Osteoblast (primary cell): ENCODE results near the gene ADPRS. TPM values are rescaled to one million over a fixed set of nuclear protein-coding genes. Genes with fewer than 3 reads are reported as not detected.

Source experiments
- DNase-seq: peaks from one replicate; pipeline ENCODE4 v3.0.0; 2011; ENCODE audit warnings: low spot score, mixed read lengths; ENCODE audit not compliant: insufficient read length; ENCODE audit errors: missing footprints
- H2AFZ ChIP-seq: 2 replicates; pipeline ENCODE4 v1.6.0; 2011; ENCODE audit warnings: mild to moderate bottlenecking, low read length
- H3K27ac ChIP-seq: 2 replicates; pipeline ENCODE4 v1.5.1; 2011; ENCODE audit warnings: mild to moderate bottlenecking, low read depth, low read length, moderate library complexity
- H3K27me3 ChIP-seq: 2 replicates; pipeline ENCODE4 v1.6.0; 2012; ENCODE audit warnings: mild to moderate bottlenecking, control low read depth, inconsistent platforms, low read length, moderate library complexity; ENCODE audit not compliant: insufficient read depth
- H3K36me3 ChIP-seq: 2 replicates; pipeline ENCODE4 v1.5.1; 2011; ENCODE audit warnings: mild to moderate bottlenecking, low read length, control low read depth, moderate library complexity; ENCODE audit not compliant: insufficient read depth
- H3K4me1 ChIP-seq: 2 replicates; pipeline ENCODE4 v1.5.1; 2011; ENCODE audit warnings: mild to moderate bottlenecking, low read length, control low read depth, moderate library complexity; ENCODE audit not compliant: insufficient read depth
- H3K4me2 ChIP-seq: 2 replicates; pipeline ENCODE4 v1.6.0; 2011; ENCODE audit warnings: mild to moderate bottlenecking, low read length; ENCODE audit not compliant: insufficient read depth
- H3K4me3 ChIP-seq: fragments of 200-600 bp; sonication (generic); 3 replicates; pipeline ENCODE4 v1.5.1; 2012; ENCODE audit warnings: mild to moderate bottlenecking, low read length, inconsistent platforms; ENCODE audit not compliant: insufficient read depth
- H3K79me2 ChIP-seq: 2 replicates; pipeline ENCODE4 v1.6.0; 2012; ENCODE audit warnings: mild to moderate bottlenecking, low read length, control low read depth, inconsistent platforms; ENCODE audit not compliant: insufficient read depth
- H3K9me3 ChIP-seq: 2 replicates; pipeline ENCODE4 v1.5.1; 2011; ENCODE audit warnings: low read depth, low read length, control low read depth
- H4K20me1 ChIP-seq: 2 replicates; pipeline ENCODE4 v1.6.0; 2012; ENCODE audit warnings: mild to moderate bottlenecking, low read length, control low read depth; ENCODE audit not compliant: insufficient read depth
- total RNA-seq: library from RNA; depleted of rRNA; stranded (reverse); fragments of >200 nt; gene quantifications from 2 replicates; pipeline ENCODE4 v1.2.3, GENCODE V29; 2012
- TF ChIP-seq, protein P1 (sequence below): IDR thresholded peaks from 2 replicates; pipeline ENCODE4 v1.5.1; 2011; ENCODE audit warnings: mild to moderate bottlenecking, low read depth, low read length, moderate library complexity; ENCODE audit errors: extremely low read depth

The ADPRS gene
- total RNA-seq, 1 donor = 24.2 TPM

DNA sequence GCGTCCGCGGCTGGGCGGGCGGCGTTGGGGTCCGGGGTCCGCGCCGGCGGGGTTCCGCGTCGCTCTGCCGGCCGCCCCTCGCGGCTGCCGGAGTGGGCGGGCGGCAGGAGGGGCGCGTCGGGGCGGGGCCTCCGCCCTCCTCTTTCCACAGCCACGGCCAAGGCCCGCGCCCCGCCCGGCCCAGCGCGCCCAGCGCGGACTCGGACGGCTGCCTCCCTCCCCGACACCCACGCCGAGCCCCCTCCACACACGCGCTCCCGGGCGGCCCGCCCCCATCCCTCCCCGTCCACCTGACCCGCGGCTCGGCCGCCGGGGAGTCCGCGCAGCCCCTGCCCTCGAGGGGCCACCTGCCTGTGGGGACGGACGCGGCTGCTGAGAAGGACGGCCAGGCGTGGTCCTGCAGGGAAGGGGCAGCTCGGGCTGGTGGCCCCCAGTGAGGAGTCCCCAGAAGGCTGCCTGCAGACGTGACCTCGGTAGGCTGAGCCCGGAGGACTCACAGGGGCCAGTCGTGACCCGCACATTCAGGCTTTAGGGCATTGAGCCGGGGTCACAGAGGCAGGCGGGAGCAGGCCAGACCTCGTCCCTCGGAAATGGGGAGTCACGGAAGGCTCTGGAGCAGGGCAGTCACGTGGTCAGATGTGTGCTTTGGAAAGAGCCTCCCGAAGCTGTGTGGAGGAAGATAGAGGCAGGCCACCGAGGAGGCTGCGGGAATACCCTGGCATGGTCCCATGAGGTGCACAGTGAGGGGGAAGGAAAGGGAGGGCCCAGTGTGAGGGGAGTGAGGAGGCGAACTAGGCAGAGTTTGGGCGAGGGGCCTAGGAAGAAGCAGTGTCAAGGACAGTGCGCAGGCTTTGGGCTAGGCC lies 36.7 kb downstream of the ADPRS start, which contains the start of gene COL8A2:
Gene COL8A2, minus strand, starts transcription at position 94 of the 863 bp plus-strand sequence. CDS start 24,980 bp downstream, outside the sequence.
- H3K4me2 ChIP-seq = peak within 1 kb of the TSS; percentile 53
- H3K4me3 ChIP-seq = peak within 1 kb of the TSS; percentile 56
- H4K20me1 ChIP-seq = no peaks in the 10 kb centered on the region
- H3K36me3 ChIP-seq = no peaks in the 10 kb centered on the region
- peak within 1 kb of the TSS; percentile 5 for H2AFZ ChIP-seq
- H3K27me3 ChIP-seq = peaks cover 12% of the 10 kb centered on the region
- TF ChIP-seq, protein P1, sequence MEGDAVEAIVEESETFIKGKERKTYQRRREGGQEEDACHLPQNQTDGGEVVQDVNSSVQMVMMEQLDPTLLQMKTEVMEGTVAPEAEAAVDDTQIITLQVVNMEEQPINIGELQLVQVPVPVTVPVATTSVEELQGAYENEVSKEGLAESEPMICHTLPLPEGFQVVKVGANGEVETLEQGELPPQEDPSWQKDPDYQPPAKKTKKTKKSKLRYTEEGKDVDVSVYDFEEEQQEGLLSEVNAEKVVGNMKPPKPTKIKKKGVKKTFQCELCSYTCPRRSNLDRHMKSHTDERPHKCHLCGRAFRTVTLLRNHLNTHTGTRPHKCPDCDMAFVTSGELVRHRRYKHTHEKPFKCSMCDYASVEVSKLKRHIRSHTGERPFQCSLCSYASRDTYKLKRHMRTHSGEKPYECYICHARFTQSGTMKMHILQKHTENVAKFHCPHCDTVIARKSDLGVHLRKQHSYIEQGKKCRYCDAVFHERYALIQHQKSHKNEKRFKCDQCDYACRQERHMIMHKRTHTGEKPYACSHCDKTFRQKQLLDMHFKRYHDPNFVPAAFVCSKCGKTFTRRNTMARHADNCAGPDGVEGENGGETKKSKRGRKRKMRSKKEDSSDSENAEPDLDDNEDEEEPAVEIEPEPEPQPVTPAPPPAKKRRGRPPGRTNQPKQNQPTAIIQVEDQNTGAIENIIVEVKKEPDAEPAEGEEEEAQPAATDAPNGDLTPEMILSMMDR = no peak
- H3K27ac ChIP-seq = no peak within 1 kb of the TSS
- H3K4me1 ChIP-seq = peaks cover 21% of the 10 kb centered on the region
- peak; percentile 90 for DNase-seq
- no peaks in the 10 kb centered on the region for H3K9me3 ChIP-seq
- no peaks in the 10 kb centered on the region for H3K79me2 ChIP-seq

DNA sequence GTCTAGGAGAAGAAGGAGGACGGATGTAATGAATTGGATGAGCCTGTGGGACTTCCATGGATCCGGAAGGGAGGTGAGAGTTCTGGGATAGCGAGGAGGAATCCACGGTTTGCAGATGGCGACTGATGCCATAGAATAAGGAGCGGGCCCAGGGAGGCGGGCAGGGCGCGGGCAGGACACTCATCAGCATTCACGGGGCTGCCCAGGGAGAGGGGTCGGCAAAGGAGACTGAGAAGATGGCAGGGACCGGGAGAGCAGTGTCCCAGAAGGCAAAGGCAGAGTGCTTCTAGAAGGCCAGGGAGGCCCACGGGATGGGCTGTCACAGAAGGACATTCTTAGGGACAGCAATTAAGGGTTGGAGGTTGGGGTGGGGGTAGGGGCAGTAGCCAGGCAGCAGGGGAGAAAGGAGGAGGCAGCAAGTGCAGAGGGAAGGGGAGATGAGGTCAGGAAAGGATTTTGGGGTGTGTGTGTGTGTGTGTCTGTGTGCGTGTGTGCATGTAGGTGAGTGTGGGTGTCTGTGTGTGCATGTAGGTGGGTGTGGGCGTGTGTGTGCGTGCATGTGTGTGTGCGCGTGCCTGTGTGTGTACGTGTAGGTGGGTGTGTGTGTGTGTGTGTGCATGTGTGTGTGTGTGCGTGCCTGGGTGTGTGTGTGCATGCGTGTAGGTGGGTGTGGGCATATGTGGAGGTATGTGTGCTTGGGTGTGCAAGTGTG lies 37.5 kb downstream of the ADPRS start:
- no peak overlapping the region for H2AFZ ChIP-seq

DNA sequence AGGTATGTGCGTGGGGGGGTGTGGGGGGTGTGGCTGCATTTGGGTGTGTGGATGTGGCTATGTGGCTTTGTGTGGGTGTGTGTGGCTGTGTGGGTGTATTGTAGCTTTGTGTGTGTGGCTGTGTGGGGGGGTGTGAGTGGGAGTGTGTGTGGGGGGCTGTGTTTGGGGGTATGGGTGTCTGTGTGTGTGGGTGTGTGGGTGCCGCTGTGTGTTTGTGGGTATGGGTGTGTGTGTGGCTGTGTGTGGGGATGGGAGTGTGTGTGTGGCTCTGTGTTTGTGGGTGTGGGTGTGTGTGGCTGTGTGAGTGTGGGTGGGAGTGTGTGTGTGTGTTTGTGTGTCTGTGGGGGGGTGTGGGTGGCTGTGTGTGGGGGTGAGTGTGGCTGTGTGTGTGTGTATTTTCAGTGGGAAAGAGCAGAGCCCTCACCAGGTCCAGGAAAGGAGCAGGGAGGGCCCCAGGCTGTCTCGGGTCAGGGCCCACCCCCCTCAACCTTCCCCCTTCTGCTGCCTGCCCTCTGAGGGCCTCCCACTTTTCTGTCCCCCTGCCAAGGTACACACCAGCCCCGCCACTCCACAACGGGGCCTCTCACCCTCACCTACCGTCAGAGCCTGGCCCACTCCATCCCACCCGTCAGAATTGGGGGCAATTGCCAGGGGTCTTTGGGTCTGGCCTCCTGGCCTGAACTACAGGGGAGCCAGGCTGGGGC lies 38.3 kb downstream of the ADPRS start:
- Histone ChIP-seq H3K27me3 (peaks cover 12% of the 10 kb centered on the region), H3K79me2 (no peaks in the 10 kb centered on the region), H3K4me1 (peaks cover 21% of the 10 kb centered on the region), H4K20me1 (no peaks in the 10 kb centered on the region), H3K4me2 (no peak overlapping the region), H3K9me3 (no peaks in the 10 kb centered on the region), H3K4me3 (no peak overlapping the region), H3K27ac (no peak overlapping the region), H3K36me3 (no peaks in the 10 kb centered on the region), H2AFZ (no peak overlapping the region)
- peak; percentile 85 for DNase-seq
- TF ChIP-seq, protein P1 = no peak

More for the DNA sequence above, 37.5 kb downstream of the ADPRS start:
- DNase-seq = peak; percentile 68
- Histone ChIP-seq H3K27me3 (peaks cover 12% of the 10 kb centered on the region), H3K9me3 (no peaks in the 10 kb centered on the region), H3K4me2 (no peak overlapping the region), H4K20me1 (no peaks in the 10 kb centered on the region), H3K36me3 (no peaks in the 10 kb centered on the region), H3K79me2 (no peaks in the 10 kb centered on the region), H3K4me1 (peaks cover 21% of the 10 kb centered on the region), H3K4me3 (no peak overlapping the region), H3K27ac (no peak overlapping the region)
- TF ChIP-seq, protein P1 = no peak
